DMS153 treated with DMSO at 0.1 percent for 48 hours (cell line): ENCODE results near the gene MRPL19.

Experiments used
- DNase-seq: peaks from one replicate; lab custom pipeline; 2025; ENCODE audit not compliant: unreplicated experiment; lab: John Stamatoyannopoulos, UW

Gene MRPL19

GRCh38 chr2:75728614-75729419 is 82.2 kb downstream of the MRPL19 start:
- no peak for DNase-seq

GRCh38 chr2:75729861-75730260 is 83.3 kb downstream of the MRPL19 start:
- no peak for DNase-seq

GRCh38 chr2:75736276-75736675 is 89.7 kb downstream of the MRPL19 start:
- no peak for DNase-seq

- no peak for DNase-seq
These were observed 91.4 kb downstream of the MRPL19 start for GRCh38 chr2:75737961-75738360.
